ENCODE data around the gene SLC6A17.

Gene SLC6A17

GRCh38 chr1:110112143-110112542 lies 38.2 kb upstream of the SLC6A17 start, which contains the start of gene UBL4B:
Gene UBL4B (plus strand): TSS chr1:110112443. CDS start chr1:110112535, 92 bp downstream.
- DNase-seq (ENCODE audit: low read depth) = no peak
- TF ChIP-seq, protein P1, sequence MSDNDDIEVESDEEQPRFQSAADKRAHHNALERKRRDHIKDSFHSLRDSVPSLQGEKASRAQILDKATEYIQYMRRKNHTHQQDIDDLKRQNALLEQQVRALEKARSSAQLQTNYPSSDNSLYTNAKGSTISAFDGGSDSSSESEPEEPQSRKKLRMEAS (IDR thresholded peaks at IDR 0.05; ENCODE audit: low read depth, low read length) = no peak
- TF ChIP-seq MYC (IDR thresholded peaks at IDR 0.05; ENCODE audit: low read depth, low read length) (no peak), CTCF (IDR thresholded peaks at IDR 0.05; ENCODE audit: low read depth, low read length) (no peak), POLR2A (IDR thresholded peaks at IDR 0.05; ENCODE audit: extremely low read depth, insufficient read length) (no peak)
- no peak within 1 kb of the TSS for H3K4me3 ChIP-seq (ENCODE audit: low read depth, low read length)

- TF ChIP-seq, protein P1 (IDR thresholded peaks at IDR 0.05; ENCODE audit: low read depth, low read length) = no peak
- TF ChIP-seq CTCF (IDR thresholded peaks at IDR 0.05; ENCODE audit: low read depth, low read length) = no peak
- no peak for TF ChIP-seq MYC (IDR thresholded peaks at IDR 0.05; ENCODE audit: low read depth, low read length)
- no peak for TF ChIP-seq POLR2A (IDR thresholded peaks at IDR 0.05; ENCODE audit: extremely low read depth, insufficient read length)
- no peak overlapping the region for H3K4me3 ChIP-seq (ENCODE audit: low read depth, low read length)
- DNase-seq (ENCODE audit: low read depth) = no peak
These were observed 37.6 kb upstream of the SLC6A17 start for GRCh38 chr1:110112656-110113055.

DNA sequence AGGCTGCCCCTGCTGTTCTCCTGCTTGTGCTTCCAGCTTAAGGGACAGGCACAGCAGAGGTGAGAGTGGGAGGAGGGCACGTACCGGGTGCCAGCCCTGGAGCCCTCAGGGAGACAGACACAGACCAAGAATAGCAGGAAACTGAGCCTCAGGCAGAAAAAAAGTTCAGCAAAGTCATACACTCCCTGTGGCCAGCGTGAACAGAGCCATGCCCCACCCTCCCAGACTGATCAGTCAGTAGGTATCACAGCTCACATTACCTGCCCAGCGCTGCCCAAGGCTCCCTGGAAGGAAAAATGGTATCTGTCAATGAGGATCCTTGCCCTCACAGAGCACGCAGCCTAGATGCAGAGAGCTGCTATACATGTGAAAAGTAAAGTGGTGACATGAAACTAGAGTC lies 36.7 kb upstream of the SLC6A17 start:
- no peak for TF ChIP-seq POLR2A (IDR thresholded peaks at IDR 0.05; ENCODE audit: extremely low read depth, insufficient read length)
- DNase-seq (ENCODE audit: low read depth) = no peak
- no peak overlapping the region for H3K4me3 ChIP-seq (ENCODE audit: low read depth, low read length)

DNA sequence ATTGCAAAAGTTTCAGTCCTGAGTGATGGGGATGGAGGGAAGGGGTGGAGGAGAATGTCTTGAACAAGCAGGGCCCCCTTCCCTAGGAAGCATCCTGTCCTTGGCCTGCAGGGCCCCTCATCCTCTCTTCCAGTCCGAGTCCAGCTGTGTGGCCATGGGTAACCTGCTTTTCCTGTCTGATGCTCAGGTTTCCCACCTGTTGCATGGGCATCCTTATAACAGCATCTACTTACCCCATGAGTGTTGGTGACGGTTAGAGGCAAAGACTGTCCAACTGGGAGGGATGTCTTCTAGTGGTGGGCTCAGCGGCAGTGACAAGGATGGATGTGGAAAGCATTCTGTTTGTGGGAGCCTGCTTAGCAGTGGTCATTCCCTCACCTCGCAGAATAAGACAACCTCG lies 36.1 kb upstream of the SLC6A17 start:
- no peak for DNase-seq (ENCODE audit: low read depth)
- no peak for TF ChIP-seq MYC (IDR thresholded peaks at IDR 0.05; ENCODE audit: low read depth, low read length)
- TF ChIP-seq, protein P1 (IDR thresholded peaks at IDR 0.05; ENCODE audit: low read depth, low read length) = no peak
- no peak for TF ChIP-seq POLR2A (IDR thresholded peaks at IDR 0.05; ENCODE audit: extremely low read depth, insufficient read length)
- TF ChIP-seq CTCF (IDR thresholded peaks at IDR 0.05; ENCODE audit: low read depth, low read length) = no peak
- H3K4me3 ChIP-seq (ENCODE audit: low read depth, low read length) = no peak overlapping the region

DNA sequence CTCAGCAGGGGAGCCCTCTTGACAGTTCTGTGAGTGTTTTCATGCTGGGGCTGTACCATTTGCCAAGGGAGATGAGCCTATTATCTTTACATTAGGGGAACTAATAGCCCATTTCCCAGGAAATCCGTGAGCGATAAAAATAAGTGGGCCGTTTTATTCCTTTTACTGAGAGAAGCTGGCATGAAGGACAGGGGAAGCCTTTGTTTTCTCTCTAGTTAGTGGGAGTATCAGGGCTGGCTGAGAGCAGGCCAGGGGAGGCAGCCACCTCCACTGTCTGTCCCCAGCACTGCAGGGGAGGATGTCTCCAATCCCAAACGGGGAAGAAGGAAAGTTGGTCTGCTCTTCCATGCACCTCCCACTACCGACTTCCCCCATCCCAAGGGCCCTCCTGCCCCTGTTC lies 35.5 kb upstream of the SLC6A17 start:
- TF ChIP-seq, protein P1 (IDR thresholded peaks at IDR 0.05; ENCODE audit: low read depth, low read length) = no peak
- TF ChIP-seq CTCF (IDR thresholded peaks at IDR 0.05; ENCODE audit: low read depth, low read length) = no peak
- TF ChIP-seq POLR2A (IDR thresholded peaks at IDR 0.05; ENCODE audit: extremely low read depth, insufficient read length) = no peak
- DNase-seq (ENCODE audit: low read depth) = no peak
- no peak overlapping the region for H3K4me3 ChIP-seq (ENCODE audit: low read depth, low read length)

DNA sequence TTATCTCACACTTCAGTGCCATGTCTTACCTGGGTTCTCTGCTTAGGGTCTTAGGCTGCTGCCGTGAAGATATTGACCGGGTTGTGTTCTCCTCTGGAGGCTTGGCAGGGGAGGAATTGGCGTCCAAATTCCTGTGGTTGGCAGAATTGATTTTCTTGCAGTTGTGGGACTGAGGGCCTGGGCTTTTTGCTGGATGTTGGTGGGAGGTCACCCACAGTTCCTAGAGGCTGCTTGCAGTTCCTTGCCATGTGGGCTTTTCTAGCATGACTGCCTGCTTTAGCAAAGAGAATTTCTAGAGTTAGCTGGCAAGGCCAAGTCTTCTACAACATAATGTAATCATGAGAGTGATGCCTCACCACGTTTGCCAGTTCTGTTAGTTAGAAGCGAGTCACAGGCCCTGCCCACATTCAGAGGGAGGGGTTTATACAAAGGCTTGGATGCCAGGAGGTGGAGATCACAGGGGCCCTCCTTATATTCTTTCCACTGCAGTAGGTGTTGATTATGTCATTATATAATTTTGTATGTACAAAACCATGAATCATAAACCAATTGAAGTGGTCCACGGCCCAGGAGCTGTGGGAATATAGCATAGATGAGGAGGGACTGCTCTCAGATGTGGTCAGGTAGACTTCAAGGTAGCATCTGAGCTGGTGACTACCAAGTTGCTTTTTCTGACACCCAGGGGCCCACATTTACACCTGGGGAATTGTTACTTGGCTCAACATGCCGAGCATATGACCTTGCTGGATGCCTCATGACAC lies 31.5 kb upstream of the SLC6A17 start:
- TF ChIP-seq, protein P1 (IDR thresholded peaks at IDR 0.05; ENCODE audit: low read depth, low read length) = no peak
- TF ChIP-seq MYC (IDR thresholded peaks at IDR 0.05; ENCODE audit: low read depth, low read length) (no peak), CTCF (IDR thresholded peaks at IDR 0.05; ENCODE audit: low read depth, low read length) (no peak), POLR2A (IDR thresholded peaks at IDR 0.05; ENCODE audit: extremely low read depth, insufficient read length) (no peak)
- DNase-seq (ENCODE audit: low read depth) = no peak
- no peak overlapping the region for H3K4me3 ChIP-seq (ENCODE audit: low read depth, low read length)

Data from NB4 (cell line).